Activated naive CD8-positive, alpha-beta T cell treated with anti-CD3 and anti-CD28 coated beads for 36 hours (primary cell): ENCODE data around the gene TMA16. TPM values are rescaled to one million over a fixed set of nuclear protein-coding genes. Genes with fewer than 3 reads are reported as not detected.

Experiments used
- DNase-seq: peaks from one replicate; pipeline ENCODE4 v3.0.0; 2021
- H3K27ac Mint-ChIP-seq: one replicate; pipeline ENCODE4 v1.8.0; 2022; ENCODE audit warnings: mild to moderate bottlenecking, moderate library complexity, mixed read lengths
- H3K27me3 Mint-ChIP-seq: one replicate; pipeline ENCODE4 v1.8.0; 2022; ENCODE audit warnings: mild to moderate bottlenecking, mixed read lengths
- H3K36me3 Mint-ChIP-seq: one replicate; pipeline ENCODE4 v1.8.0; 2021; ENCODE audit warnings: mild to moderate bottlenecking, mixed read lengths
- H3K4me1 Mint-ChIP-seq: one replicate; pipeline ENCODE4 v1.8.0; 2021; ENCODE audit warnings: mixed read lengths
- H3K4me3 Mint-ChIP-seq: one replicate; pipeline ENCODE4 v1.8.0; 2022; ENCODE audit warnings: mild to moderate bottlenecking, moderate library complexity, mixed read lengths
- H3K9me3 Mint-ChIP-seq: one replicate; pipeline ENCODE4 v1.8.0; 2022; ENCODE audit warnings: mixed read lengths
- total RNA-seq, 2 experiments: library from RNA; stranded (reverse); gene quantifications; one replicate each; pipeline ENCODE4 v1.2.3, GENCODE V29; 2021

TMA16 gene
- total RNA-seq, 2 experiments from 2014 or later, result 48.4 to 57.4 TPM

GRCh38 chr4:163565226-163566135 lies 71.0 kb downstream of the TMA16 start:
- peaks cover 3% of the 10 kb centered on the region for H3K36me3 Mint-ChIP-seq

GRCh38 chr4:163566257-163566796 lies 71.8 kb downstream of the TMA16 start:
- no peaks in the 10 kb centered on the region for H3K27me3 Mint-ChIP-seq
- H3K27ac Mint-ChIP-seq, result no peak overlapping the region
- H3K4me1 Mint-ChIP-seq, result no peaks in the 10 kb centered on the region
- H3K36me3 Mint-ChIP-seq, result peaks cover 3% of the 10 kb centered on the region
- H3K4me3 Mint-ChIP-seq, result no peak overlapping the region
- peaks cover 3% of the 10 kb centered on the region for H3K9me3 Mint-ChIP-seq
- no peak for DNase-seq

More at GRCh38 chr4:163565226-163566135, 71.0 kb downstream of the TMA16 start:
- H3K27me3 Mint-ChIP-seq, result no peaks in the 10 kb centered on the region
- no peak overlapping the region for H3K27ac Mint-ChIP-seq
- peaks cover 5% of the 10 kb centered on the region for H3K9me3 Mint-ChIP-seq
- DNase-seq, result no peak
- no peaks in the 10 kb centered on the region for H3K4me1 Mint-ChIP-seq
- H3K4me3 Mint-ChIP-seq, result no peak overlapping the region

- Mint-ChIP-seq H3K36me3 (no peaks in the 10 kb centered on the region), H3K27ac (no peak overlapping the region), H3K9me3 (no peaks in the 10 kb centered on the region), H3K4me1 (no peaks in the 10 kb centered on the region), H3K4me3 (no peak overlapping the region), H3K27me3 (no peaks in the 10 kb centered on the region)
- no peak for DNase-seq
Measured at GRCh38 chr4:163568843-163569242, 74.4 kb downstream of the TMA16 start.

Other genes with a start within 250 kb of the TMA16 start
- not detected for gene NPY1R, start 162.1 kb upstream of the TMA16 start, total RNA-seq
- gene NPY5R, start 150.8 kb upstream of the TMA16 start, total RNA-seq, result not detected
- not detected for gene TKTL2, start 20.9 kb upstream of the TMA16 start, total RNA-seq